HG02610 (cell line): ENCODE data around the gene CROCC2.
"Not testable (repeated sequence)": the region's sequence is repeated elsewhere in the genome, so short reads cannot be mapped to it uniquely, and the experiment has no call there.

Experiments used
- ATAC-seq: cut with Tn5 transposase; IDR thresholded peaks from one replicate; pipeline ENCODE4 v1.9.1; 2021; ENCODE audit warnings: mild to moderate bottlenecking, moderate library complexity; ENCODE audit not compliant: unreplicated experiment

The CROCC2 gene

GRCh38 chr2:240964704-240965295 is 58.7 kb downstream of the CROCC2 start:
- no peak for ATAC-seq

- ATAC-seq = no peak
Observed at GRCh38 chr2:240965296-240965904, 59.3 kb downstream of the CROCC2 start.

DNA sequence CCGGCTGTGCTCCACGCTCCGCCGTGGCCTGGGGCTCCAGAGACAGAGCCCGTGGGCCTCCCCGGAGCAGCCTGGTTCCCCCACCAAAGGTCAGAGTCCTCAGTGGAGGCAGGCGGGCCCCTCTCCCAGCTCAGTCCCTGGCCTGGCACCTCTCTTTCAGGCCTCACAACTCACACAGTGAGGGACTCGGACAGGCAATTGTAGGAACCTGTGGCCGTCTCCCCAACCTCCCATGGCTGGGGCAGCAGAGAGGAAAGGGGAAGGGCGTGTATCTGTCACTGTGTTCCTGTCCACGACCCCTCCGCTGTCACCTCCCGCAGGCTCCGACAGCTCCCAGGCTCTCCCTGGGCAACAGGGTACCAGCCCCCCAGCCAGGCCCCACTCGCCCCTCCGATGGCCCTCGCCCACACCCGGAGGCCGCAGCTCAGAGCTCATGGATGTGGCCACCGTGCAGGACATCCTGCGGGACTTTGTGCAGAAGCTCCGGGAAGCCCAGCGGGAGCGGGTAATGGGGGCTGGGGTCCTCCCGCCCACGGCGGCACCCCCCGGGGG is 59.8 kb downstream of the CROCC2 start:
- no peak for ATAC-seq

GRCh38 chr2:240966457-240966905 is 60.3 kb downstream of the CROCC2 start:
- no peak for ATAC-seq

- no peak for ATAC-seq
Observed at GRCh38 chr2:240966906-240967680, 61.0 kb downstream of the CROCC2 start.

DNA sequence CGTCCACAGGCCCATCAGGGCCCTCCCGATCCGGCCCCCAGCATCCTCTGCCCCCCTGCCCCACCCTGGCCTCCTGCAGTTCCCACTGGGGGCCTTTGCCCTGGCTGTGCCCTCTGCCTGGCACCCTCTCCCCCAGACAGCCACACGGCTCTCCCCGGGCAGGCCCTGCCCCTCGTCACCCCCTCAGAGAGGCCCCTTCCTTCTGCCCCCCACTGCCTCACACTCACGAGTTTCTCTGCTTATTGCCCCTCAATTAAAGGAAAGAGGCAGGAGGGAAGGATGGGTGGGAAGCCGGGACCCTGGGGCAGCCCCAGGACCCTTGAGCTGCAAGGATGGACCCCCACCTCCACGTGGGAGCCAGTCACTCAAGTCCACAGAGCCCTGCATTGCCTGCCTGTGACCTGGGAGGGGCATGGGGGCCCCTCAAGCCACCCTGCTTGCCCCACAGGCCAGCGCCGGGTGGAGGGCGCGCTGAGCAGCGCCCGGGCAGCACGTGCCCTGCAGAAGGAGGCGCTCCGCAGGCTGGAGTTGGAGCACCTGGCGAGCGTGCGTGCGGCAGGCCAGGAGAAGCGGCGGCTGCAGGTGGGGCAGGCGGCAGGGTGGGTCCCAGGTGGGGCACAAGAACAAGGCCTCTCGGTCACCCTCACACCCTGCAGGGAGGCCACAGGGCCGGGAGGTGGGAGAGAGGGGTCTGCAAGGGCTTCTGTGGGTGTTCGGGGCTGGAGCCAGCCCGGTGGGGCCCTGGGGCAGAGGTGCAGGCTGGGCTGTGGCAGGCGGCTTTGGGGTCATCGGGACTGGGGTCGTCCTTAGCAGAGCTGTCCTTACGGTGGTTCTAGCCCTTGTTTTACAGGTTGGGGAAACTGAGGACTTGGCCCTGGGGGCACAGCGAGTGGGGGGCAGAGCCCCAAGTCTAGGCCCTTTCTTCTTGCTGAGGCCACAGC is 61.8 kb downstream of the CROCC2 start:
- no peak for ATAC-seq

DNA sequence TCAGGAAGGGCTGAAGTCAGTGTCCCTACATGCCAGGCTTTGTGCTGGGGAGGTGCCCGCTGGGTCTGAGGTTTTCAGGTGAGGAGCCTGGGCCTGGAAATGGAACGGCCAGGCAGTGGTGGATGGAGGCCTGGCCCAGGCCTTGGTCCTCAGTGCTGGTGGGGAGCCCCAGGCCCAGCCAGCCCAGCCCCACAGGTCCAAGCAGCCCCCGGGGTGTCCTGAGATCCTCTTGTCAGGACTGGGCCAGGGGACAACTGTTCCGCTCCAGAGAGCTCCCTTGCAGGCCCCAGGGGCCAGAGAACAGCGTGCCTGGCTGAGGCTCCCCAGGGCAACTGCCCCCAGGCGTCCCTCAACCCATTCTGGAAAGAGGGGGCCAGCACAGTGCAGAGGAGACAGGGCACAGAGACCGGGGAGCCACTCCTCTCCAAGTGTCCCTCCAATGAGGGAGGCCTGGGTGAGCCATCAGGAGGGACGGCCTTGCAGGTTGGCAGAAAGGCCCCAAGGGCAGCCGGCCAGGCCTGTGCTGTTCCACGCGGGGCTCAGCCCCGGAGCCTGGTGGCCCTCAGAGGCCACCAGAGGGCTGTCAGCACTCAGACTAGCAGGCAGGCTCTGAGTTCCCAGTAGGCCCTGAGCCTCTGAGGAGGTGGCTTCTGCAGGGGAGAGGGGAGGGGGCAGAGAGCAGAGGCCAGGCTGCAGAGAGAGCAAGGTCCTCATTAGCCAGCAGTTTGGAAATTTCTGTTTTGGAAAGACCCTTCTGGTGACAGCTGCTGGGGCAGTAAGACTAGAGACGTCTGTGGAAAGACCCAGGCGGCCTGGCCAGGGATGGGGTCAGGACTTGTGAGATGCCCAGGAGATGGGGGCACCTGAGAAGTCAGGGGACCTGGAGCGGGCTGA is 62.8 kb downstream of the CROCC2 start:
- no peak for ATAC-seq

GRCh38 chr2:240970104-240970503 is 64.0 kb downstream of the CROCC2 start:
- ATAC-seq = no peak

DNA sequence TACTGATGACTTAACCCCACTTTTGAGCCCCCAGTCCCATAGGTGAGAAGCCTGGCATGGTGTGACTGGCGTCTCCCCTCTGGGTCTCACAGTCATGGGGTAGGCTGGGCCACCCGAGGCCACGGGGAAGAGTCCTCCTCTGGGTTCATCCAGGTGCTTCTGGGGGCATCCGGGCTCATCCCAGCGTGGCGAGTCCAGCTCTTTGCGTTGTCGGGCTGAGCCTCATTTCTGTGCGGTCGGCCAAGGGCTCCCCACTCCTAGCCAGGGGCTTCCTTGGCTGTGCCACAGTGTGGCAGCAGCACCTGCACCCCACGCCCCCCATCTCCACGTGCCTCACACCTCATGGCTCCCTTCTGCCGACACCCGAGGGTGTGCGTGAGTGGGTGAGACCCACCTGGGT is 64.7 kb downstream of the CROCC2 start:
- no peak for ATAC-seq

DNA sequence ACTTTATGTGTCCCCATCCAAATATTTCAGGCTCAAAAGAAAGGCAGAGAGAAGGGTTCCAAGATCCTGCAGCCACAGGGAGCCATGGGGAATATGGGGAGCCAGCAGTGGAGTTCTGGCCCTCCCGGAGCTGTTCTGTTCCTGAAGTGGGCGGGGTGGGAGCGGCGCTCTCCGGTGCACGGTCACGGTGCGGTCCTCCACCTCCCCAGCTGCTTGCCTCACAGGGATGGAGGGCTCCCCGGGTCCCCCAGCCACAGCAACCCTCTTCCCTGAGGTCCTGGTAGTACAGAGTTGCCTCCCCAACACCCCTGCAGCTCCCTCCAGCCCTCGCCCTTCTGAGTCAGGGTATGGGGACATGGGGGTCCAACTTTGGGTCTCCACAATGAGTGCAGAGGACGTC is 66.1 kb downstream of the CROCC2 start:
- no peak for ATAC-seq

DNA sequence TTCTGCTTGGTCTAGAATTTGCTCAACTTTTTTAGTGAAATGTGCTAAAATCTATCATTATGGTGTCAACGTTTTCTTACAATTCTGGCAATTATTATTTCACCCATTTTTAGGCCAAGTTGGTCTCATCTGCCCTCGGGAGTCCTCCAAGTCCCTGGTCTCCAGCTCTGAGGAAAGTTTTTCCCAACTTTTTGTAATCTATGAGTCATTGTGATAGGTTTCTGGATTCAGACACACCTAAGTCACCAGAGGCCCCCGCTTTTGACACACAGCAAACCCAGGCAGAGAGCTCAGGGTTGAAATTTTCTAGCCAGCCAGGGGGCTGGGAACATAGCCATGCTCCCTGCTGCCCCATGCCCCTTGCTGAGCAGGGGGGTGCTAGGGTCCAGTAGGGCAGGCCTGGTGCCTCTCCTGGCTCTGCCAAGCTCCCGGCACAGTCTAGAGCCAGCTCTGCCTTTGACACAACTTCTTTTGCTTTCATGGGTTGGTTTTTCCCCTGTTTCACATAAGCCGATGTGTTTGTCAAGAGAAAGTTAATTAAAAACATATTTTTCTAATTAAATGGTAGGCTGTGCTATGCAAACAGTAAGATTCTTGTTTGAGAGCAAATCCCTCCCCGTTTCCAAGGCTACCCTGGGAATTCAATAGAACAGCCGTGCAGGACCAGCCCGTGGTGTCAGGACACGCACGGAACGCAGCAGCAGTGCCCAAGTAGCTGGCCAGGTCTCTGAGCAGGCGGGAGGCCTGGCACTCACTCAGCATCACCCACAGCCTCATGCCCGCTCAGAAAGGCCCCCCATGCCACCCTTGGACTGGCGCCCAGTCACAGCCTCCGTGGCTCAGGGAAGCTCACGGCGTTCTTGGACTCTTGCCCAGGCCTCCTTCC is 66.7 kb downstream of the CROCC2 start:
- no peak for ATAC-seq

- ATAC-seq = no peak
Observed at GRCh38 chr2:240974771-240975572, 68.8 kb downstream of the CROCC2 start.

- ATAC-seq = not testable (repeated sequence)
Observed at GRCh38 chr2:240975903-240976302, 69.8 kb downstream of the CROCC2 start.

GRCh38 chr2:240981280-240981679 is 75.1 kb downstream of the CROCC2 start:
- ATAC-seq = no peak

DNA sequence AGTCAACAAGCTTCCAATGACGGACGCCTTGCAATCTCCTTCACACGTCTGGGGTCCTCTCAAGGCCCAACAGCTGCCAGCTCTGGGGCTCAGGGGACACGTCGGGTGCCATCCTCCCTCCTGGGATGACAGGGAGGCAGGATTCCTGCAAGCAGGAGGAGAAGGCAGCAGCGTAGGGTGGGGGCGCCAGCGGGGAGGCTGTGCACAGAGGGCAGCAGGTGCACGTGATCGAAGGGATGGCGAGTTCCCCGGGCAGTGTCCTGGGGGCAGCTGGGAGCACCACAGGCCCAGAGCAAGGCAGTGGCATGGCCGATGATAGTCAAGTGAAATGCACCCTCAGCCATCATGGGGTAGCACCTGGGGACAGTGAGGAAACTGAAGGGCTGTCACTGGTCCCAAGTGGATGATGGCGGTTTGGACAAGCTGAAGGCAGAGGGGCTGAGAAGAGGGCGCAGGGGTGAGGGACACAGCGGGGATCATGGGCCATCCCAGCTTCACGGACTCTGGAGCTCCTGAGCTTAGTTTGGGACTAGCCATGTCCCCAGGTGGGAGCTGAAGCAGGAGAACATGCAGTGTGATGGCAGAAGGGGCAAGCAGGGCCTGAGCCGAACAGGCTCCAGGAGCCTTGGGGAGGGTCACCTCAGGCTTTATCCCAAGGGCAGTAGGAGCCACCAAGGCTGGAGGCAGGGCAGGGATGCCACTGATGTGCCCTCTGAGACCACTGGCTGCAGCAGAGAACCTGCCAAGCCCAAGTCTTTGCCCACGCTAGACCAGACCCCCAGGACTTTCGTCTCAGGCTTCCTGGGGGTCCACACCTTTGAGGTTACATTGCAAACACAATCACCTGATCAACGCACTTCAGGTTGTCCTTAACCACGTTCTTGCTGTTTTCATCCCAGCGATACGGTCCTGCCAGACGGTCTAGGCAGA is 76.0 kb downstream of the CROCC2 start:
- ATAC-seq = no peak

GRCh38 chr2:240982821-240983281 is 76.7 kb downstream of the CROCC2 start:
- ATAC-seq = no peak
